ENCODE data around the gene ANO1.

DNA sequence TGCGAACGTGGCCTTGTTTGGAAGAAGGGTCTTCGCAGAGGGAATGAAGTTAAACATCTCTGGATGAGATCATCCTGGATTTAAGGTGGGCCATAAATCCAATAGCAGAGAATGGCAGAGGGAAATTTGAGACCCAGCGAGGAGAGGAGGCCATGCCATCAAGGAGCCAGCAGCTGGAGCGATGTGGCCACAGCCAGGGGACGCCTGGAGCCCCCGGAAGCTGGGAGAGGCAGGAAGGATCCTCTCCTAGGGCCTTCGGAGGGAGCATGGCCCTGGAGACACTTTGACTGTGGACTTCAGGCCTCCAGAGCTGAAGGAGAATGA is 22.1 kb downstream of the ANO1 start:
- no peak for TF ChIP-seq RAD21 (IDR thresholded peaks at IDR 0.05; ENCODE audit: low read depth)
- no peak for TF ChIP-seq REST (IDR thresholded peaks at IDR 0.05; ENCODE audit: low read depth)
- no peak for TF ChIP-seq CREB1 (IDR thresholded peaks at IDR 0.05; ENCODE audit: low read depth)
- no peak for TF ChIP-seq CEBPB (IDR thresholded peaks at IDR 0.05)

All from Ishikawa (cell line).